SH-SY5Y (cell line): ENCODE data around the gene ADA.

Experiments used
- GATA2 ChIP-seq: IDR thresholded peaks from 2 replicates; pipeline ENCODE4 v1.6.1; 2011; ENCODE audit warnings: mild to moderate bottlenecking, low read depth, low read length
- GATA3 ChIP-seq: IDR thresholded peaks from 2 replicates; pipeline ENCODE4 v1.6.1; 2011; ENCODE audit warnings: low read depth, mild to moderate bottlenecking, low read length, moderate library complexity

- no peak for TF ChIP-seq GATA3
- no peak for TF ChIP-seq GATA2
Observed at GRCh38 chr20:44632103-44632752, 19.3 kb downstream of the ADA start.
